Activated CD4-positive, alpha-beta memory T cell treated with anti-CD3 and anti-CD28 coated beads, Interleukin-2, amount 10 ng/mL, durations not matched to agents 7 days and 5 days (primary cell): Measurements from ENCODE around the gene RNF166. TPM values are rescaled to one million over a fixed set of nuclear protein-coding genes. Genes with fewer than 3 reads are reported as not detected.
"Not testable (repeated sequence)": the region's sequence is repeated elsewhere in the genome, so short reads cannot be mapped to it uniquely, and the experiment has no call there.

Source experiments
- CTCF ChIA-PET: fragments of 350-600 bp; sonication (Branson Sonifier 250); formaldehyde crosslinking; loops from one replicate; lab custom pipeline; 2021; ENCODE audit warnings: antibody characterized with exemption, inconsistent platforms; lab: Charles Lee
- POLR2A ChIA-PET: fragments of 350-600 bp; sonication (Branson Sonifier 250); formaldehyde crosslinking; loops from one replicate; lab custom pipeline; 2021; ENCODE audit warnings: antibody characterized with exemption; lab: Charles Lee
- DNase-seq: peaks from one replicate; pipeline ENCODE4 v3.0.0-alpha.2; 2020
- H3K27ac Mint-ChIP-seq: one replicate; pipeline ENCODE4 v1.8.0; 2021; ENCODE audit warnings: mild to moderate bottlenecking, mixed read lengths
- H3K27me3 Mint-ChIP-seq: one replicate; pipeline ENCODE4 v1.8.0; 2021; ENCODE audit warnings: mixed read lengths
- H3K36me3 Mint-ChIP-seq: one replicate; pipeline ENCODE4 v1.8.0; 2021; ENCODE audit warnings: low read depth, mixed read lengths
- H3K4me1 Mint-ChIP-seq: one replicate; pipeline ENCODE4 v1.8.0; 2021; ENCODE audit warnings: mixed read lengths
- H3K4me3 Mint-ChIP-seq: one replicate; pipeline ENCODE4 v1.8.0; 2021; ENCODE audit warnings: mild to moderate bottlenecking, mixed read lengths
- H3K9me3 Mint-ChIP-seq: one replicate; pipeline ENCODE4 v1.8.0; 2021; ENCODE audit warnings: mixed read lengths
- total RNA-seq, 2 experiments: library from RNA; stranded (reverse); gene quantifications; one replicate each; pipeline ENCODE4 v1.2.3, GENCODE V29; 2021

Gene RNF166
- total RNA-seq, 2 experiments from 2014 or later, result 155 to 156 TPM

GRCh38 chr16:88669493-88669892 lies 36.7 kb downstream of the RNF166 start:
- CTCF ChIA-PET, H3K4me3 Mint-ChIP-seq, H3K9me3 Mint-ChIP-seq, H3K4me1 Mint-ChIP-seq, H3K27ac Mint-ChIP-seq, H3K27me3 Mint-ChIP-seq, DNase-seq: not testable (repeated sequence)
- POLR2A ChIA-PET, result interaction anchor here (1.2 kb wide), 1 partner anchor 12 kb away, joined by 3 read pairs; no protein-coding TSS in a partner anchor
- H3K36me3 Mint-ChIP-seq, result peaks cover 11% of the 10 kb centered on the region

- ChIA-PET POLR2A (no interaction called here), CTCF (interaction anchor here (1.0 kb wide), 1 partner anchor 31 kb away, joined by 3 read pairs; no protein-coding TSS in a partner anchor)
- Mint-ChIP-seq H3K27ac (no peak overlapping the region), H3K36me3 (peaks cover 14% of the 10 kb centered on the region), H3K27me3 (no peaks in the 10 kb centered on the region), H3K9me3 (no peaks in the 10 kb centered on the region), H3K4me3 (no peak overlapping the region), H3K4me1 (peaks cover 10% of the 10 kb centered on the region)
- DNase-seq, result no peak
Observed at GRCh38 chr16:88667461-88667860, 38.7 kb downstream of the RNF166 start.

DNA sequence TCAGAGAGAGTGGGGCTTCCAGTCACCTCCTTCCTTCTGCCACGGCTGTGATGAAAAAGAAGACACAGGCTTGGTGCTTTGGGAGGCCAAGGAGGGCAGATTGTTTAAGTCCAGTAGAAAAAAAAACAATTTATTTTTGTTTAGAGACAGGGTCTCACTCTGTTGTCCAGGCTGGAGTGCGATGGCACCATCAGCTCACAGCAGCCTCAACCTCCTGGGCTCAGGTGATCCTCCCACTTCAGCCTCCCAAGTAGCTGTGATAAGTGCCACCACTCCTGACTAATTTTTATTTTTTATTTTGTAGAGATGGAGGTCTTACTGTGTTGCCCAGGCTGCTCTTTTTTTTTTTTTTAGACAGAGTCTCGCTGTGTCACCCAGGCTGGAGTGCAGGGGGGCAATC lies 40.6 kb downstream of the RNF166 start:
- Mint-ChIP-seq H3K9me3 (no peaks in the 10 kb centered on the region), H3K27ac (no peak overlapping the region), H3K4me3 (no peak overlapping the region), H3K36me3 (peaks cover 18% of the 10 kb centered on the region), H3K27me3 (no peaks in the 10 kb centered on the region), H3K4me1 (peaks cover 22% of the 10 kb centered on the region)
- ChIA-PET POLR2A (interaction anchor here (0.9 kb wide), 1 partner anchor 145 kb away, joined by 4 read pairs; no protein-coding TSS in a partner anchor), CTCF (interaction anchor here (1.4 kb wide), 1 partner anchor 20 kb away, joined by 4 read pairs; no protein-coding TSS in a partner anchor)
- DNase-seq, result no peak

GRCh38 chr16:88665148-88665547 lies 41.1 kb downstream of the RNF166 start:
- DNase-seq, result no peak
- no peaks in the 10 kb centered on the region for H3K27me3 Mint-ChIP-seq
- ChIA-PET CTCF (interaction anchor here (1.4 kb wide), 1 partner anchor 20 kb away, joined by 4 read pairs; no protein-coding TSS in a partner anchor), POLR2A (interaction anchor here (0.9 to 1.1 kb wide), 3 partner anchors 39 to 145 kb away, joined by 3 to 4 read pairs (median 3); no protein-coding TSS in a partner anchor)
- H3K4me1 Mint-ChIP-seq, result peaks cover 23% of the 10 kb centered on the region
- H3K4me3 Mint-ChIP-seq, result peak overlapping the region; percentile 50
- H3K27ac Mint-ChIP-seq, result no peak overlapping the region
- H3K9me3 Mint-ChIP-seq, result no peaks in the 10 kb centered on the region
- H3K36me3 Mint-ChIP-seq, result peaks cover 20% of the 10 kb centered on the region

DNA sequence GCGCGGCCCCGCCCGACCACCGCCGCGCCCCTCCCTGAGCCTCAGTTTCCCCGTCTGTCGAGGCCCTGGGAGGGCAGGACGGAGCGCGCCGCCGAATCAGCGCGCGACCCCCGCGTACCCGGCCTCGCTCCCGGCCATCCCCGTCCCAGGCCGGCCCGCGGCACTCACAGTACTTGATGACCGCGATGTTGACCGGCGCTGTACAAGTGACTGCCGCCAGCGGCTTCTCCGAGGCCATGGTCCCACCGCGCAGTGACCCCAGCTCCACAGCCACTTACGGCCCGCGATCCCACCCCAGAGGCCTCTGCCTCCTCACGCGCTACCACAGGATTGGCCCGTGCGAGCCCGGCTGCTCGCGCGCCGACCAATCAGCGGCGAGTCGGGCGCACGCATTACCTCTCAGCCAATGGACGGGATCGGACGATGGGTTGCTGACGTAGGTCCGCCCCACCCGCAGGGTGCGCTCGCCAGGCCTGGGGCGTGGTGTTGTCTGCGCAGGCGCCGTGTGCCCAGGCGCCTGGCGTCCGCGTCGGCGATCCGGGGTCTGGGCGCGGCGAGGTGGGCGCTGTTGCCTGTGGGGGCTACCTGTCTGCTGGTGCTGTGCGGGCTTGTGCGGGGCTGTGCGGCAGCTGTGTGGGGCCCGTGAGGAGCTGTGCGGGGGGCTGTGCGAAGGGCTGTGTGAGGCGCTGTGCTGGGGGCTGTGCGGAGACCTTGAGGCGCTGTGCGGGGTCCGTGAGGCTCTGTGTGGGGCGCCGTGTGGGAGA lies 43.2 kb downstream of the RNF166 start, which contains the start of gene MVD:
Gene MVD, minus strand, starts transcription at position 249 of the 764 bp plus-strand sequence. Its CDS starts 11 bp downstream, at position 238.
- ChIA-PET CTCF (interaction anchor here (1.0 kb wide), 1 partner anchor 9 kb away, joined by 4 read pairs; no protein-coding TSS in a partner anchor), POLR2A (interaction anchor here (0.7 to 2.5 kb wide), 12 partner anchors 9 to 149 kb away, joined by 3 to 18 read pairs (median 4); partner anchors contain the start of genes APRT and CYBA)
- H3K27ac Mint-ChIP-seq, result peak within 1 kb of the TSS; percentile 86
- H3K36me3 Mint-ChIP-seq, result peaks cover 20% of the 10 kb centered on the region
- no peaks in the 10 kb centered on the region for H3K27me3 Mint-ChIP-seq
- H3K9me3 Mint-ChIP-seq, result no peaks in the 10 kb centered on the region
- DNase-seq, result peak; percentile 97
- H3K4me1 Mint-ChIP-seq, result peaks cover 25% of the 10 kb centered on the region
- H3K4me3 Mint-ChIP-seq, result peak within 1 kb of the TSS; percentile 91

GRCh38 chr16:88662222-88662842 lies 43.9 kb downstream of the RNF166 start:
- ChIA-PET POLR2A (interaction anchor here (0.7 to 2.5 kb wide), 10 partner anchors 10 to 150 kb away, joined by 3 to 18 read pairs (median 4); partner anchors contain the start of gene APRT), CTCF (interaction anchor here (1.0 kb wide), 1 partner anchor 9 kb away, joined by 4 read pairs; no protein-coding TSS in a partner anchor)
- peak overlapping the region; percentile 91 for H3K4me3 Mint-ChIP-seq
- peaks cover 19% of the 10 kb centered on the region for H3K36me3 Mint-ChIP-seq
- peak overlapping the region; percentile 78 for H3K27ac Mint-ChIP-seq
- H3K27me3 Mint-ChIP-seq, result no peaks in the 10 kb centered on the region
- peak; percentile 38 for DNase-seq
- peaks cover 25% of the 10 kb centered on the region for H3K4me1 Mint-ChIP-seq
- H3K9me3 Mint-ChIP-seq, result no peaks in the 10 kb centered on the region

DNA sequence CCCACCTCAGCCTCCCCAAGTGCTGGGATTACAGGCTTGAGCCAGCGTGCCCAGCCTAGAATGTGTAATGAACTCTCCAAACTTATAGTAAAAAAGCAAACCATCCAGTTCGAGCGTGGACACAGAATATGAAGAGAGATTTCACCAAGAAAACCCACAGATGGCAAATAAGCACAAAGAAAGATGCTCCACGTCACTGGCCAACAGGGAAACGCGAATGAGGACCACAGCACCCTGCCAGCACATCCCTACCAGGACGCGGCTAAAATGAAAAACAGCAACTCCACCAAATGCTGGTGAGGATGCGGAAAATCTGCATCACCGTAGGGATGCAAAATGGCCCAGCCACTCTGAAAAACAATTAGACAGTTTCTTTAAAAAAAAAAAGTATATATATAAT lies 44.7 kb downstream of the RNF166 start:
- H3K9me3 Mint-ChIP-seq, result no peaks in the 10 kb centered on the region
- no peak overlapping the region for H3K27ac Mint-ChIP-seq
- H3K4me3 Mint-ChIP-seq, result peak overlapping the region; percentile 36
- H3K4me1 Mint-ChIP-seq, result peaks cover 25% of the 10 kb centered on the region
- H3K36me3 Mint-ChIP-seq, result peaks cover 18% of the 10 kb centered on the region
- POLR2A ChIA-PET, result no interaction called here
- H3K27me3 Mint-ChIP-seq, result no peaks in the 10 kb centered on the region
- CTCF ChIA-PET, result no interaction called here
- DNase-seq, result no peak

GRCh38 chr16:88659160-88659559 lies 47.0 kb downstream of the RNF166 start:
- ChIA-PET POLR2A (no interaction called here), CTCF (interaction anchor here (1.0 kb wide), 1 partner anchor 78 kb away, joined by 3 read pairs; no protein-coding TSS in a partner anchor)
- Mint-ChIP-seq H3K36me3 (peaks cover 24% of the 10 kb centered on the region), H3K27me3 (no peaks in the 10 kb centered on the region), H3K9me3 (no peaks in the 10 kb centered on the region), H3K27ac (no peak overlapping the region), H3K4me3 (no peak overlapping the region), H3K4me1 (peaks cover 21% of the 10 kb centered on the region)
- DNase-seq, result no peak

GRCh38 chr16:88658714-88659113 lies 47.5 kb downstream of the RNF166 start:
- ChIA-PET CTCF (no interaction called here), POLR2A (no interaction called here)
- peaks cover 18% of the 10 kb centered on the region for H3K4me1 Mint-ChIP-seq

DNA sequence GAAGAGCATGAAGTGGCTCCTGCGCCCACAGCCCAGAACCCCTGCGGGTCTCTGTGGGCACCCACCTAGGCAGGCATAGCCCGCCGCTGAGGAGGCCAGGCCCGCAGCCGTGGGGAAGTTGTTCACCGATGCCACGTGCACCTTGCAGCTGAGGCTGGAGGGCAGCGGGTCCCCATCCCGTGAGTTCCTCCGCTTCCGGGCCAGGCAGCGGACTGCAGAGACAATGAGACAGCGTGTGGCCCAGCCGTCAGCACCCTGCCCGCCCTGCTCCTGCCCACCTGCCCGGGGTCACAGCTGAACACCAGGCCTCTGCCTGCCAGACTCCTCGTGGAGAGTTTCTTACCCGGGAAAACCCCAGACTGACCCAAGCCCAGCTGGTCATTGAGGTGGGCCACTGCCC lies 48.8 kb downstream of the RNF166 start:
- Mint-ChIP-seq H3K27me3 (no peaks in the 10 kb centered on the region), H3K4me1 (peaks cover 21% of the 10 kb centered on the region), H3K4me3 (no peak overlapping the region), H3K9me3 (no peaks in the 10 kb centered on the region), H3K27ac (no peak overlapping the region), H3K36me3 (peaks cover 31% of the 10 kb centered on the region)
- ChIA-PET CTCF (no interaction called here), POLR2A (no interaction called here)
- no peak for DNase-seq

More at GRCh38 chr16:88658714-88659113, 47.5 kb downstream of the RNF166 start:
- no peak overlapping the region for H3K4me3 Mint-ChIP-seq
- H3K36me3 Mint-ChIP-seq, result peaks cover 26% of the 10 kb centered on the region
- no peak overlapping the region for H3K27ac Mint-ChIP-seq
- no peaks in the 10 kb centered on the region for H3K9me3 Mint-ChIP-seq
- DNase-seq, result no peak
- no peaks in the 10 kb centered on the region for H3K27me3 Mint-ChIP-seq

GRCh38 chr16:88656291-88656980 lies 49.8 kb downstream of the RNF166 start:
- Mint-ChIP-seq H3K4me3 (no peak overlapping the region), H3K9me3 (no peaks in the 10 kb centered on the region), H3K27me3 (no peaks in the 10 kb centered on the region), H3K4me1 (peaks cover 22% of the 10 kb centered on the region), H3K27ac (no peak overlapping the region), H3K36me3 (peaks cover 30% of the 10 kb centered on the region)
- no peak for DNase-seq
- POLR2A ChIA-PET, result no interaction called here
- CTCF ChIA-PET, result no interaction called here

DNA sequence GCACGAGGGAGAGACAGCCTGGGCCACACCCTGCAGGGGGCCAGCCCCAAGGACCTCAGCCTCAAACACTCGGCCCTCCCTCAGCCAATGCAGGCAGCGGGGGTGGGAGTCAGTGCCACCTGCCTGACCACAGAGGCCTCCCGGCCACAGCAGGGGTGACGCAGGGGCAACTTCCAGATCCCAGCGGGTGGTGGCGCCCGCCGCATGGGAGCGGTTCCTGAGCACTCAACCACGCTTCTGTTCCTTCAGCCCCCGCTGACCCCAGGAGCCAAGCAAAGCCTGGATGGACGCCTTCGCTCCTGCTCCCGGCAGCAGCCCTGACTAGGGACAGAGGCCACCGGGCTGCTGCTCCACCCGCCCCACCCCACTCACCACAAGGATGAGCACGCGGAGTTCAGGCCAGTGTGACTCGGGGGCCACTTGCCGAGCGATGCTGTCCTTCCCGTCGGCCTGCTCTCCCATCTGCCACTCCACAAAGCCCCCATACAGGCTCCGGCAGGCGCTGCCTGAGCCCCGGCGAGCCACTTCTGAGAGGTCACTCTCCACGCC lies 50.4 kb downstream of the RNF166 start:
- ChIA-PET POLR2A (no interaction called here), CTCF (no interaction called here)
- H3K36me3 Mint-ChIP-seq, result peaks cover 30% of the 10 kb centered on the region
- H3K9me3 Mint-ChIP-seq, result no peaks in the 10 kb centered on the region
- no peak overlapping the region for H3K27ac Mint-ChIP-seq
- no peaks in the 10 kb centered on the region for H3K27me3 Mint-ChIP-seq
- H3K4me3 Mint-ChIP-seq, result no peak overlapping the region
- DNase-seq, result no peak
- peaks cover 21% of the 10 kb centered on the region for H3K4me1 Mint-ChIP-seq
